HG03097 (cell line): ENCODE measurements around the gene C19orf12.

Source experiments
- ATAC-seq: cut with Tn5 transposase; IDR thresholded peaks from one replicate; pipeline ENCODE4 v1.9.1; 2021; ENCODE audit not compliant: unreplicated experiment, low FRiP score

Gene C19orf12

GRCh38 chr19:29714953-29715700 is at the start of gene C19orf12:
Gene C19orf12, minus strand, starts transcription at chr19:29715261. Its CDS starts 6,848 bp downstream, at chr19:29708413.
- ATAC-seq: peak; percentile 50

GRCh38 chr19:29764361-29764760 is 49.3 kb upstream of the C19orf12 start:
- no peak for ATAC-seq

- ATAC-seq: no peak
Measured at GRCh38 chr19:29763196-29763595, 48.1 kb upstream of the C19orf12 start.

- ATAC-seq: no peak
Measured at GRCh38 chr19:29761575-29762232, 46.6 kb upstream of the C19orf12 start.

GRCh38 chr19:29760752-29761502 is 45.9 kb upstream of the C19orf12 start:
- ATAC-seq: no peak

GRCh38 chr19:29759359-29759758 is 44.3 kb upstream of the C19orf12 start:
- no peak for ATAC-seq

GRCh38 chr19:29758863-29759262 is 43.8 kb upstream of the C19orf12 start:
- no peak for ATAC-seq

- no peak for ATAC-seq
Measured at GRCh38 chr19:29757551-29757950, 42.5 kb upstream of the C19orf12 start.

- no peak for ATAC-seq
Measured at GRCh38 chr19:29753934-29754305, 38.9 kb upstream of the C19orf12 start.

- no peak for ATAC-seq
Measured at GRCh38 chr19:29753190-29753933, 38.3 kb upstream of the C19orf12 start.

GRCh38 chr19:29752450-29753025 is 37.5 kb upstream of the C19orf12 start:
- no peak for ATAC-seq

- ATAC-seq: no peak
Measured at GRCh38 chr19:29751932-29752331, 36.9 kb upstream of the C19orf12 start.

GRCh38 chr19:29750001-29750400 is 34.9 kb upstream of the C19orf12 start:
- no peak for ATAC-seq

GRCh38 chr19:29748996-29749849 is 34.2 kb upstream of the C19orf12 start:
- ATAC-seq: no peak

GRCh38 chr19:29745253-29745652 is 30.2 kb upstream of the C19orf12 start:
- ATAC-seq: no peak

GRCh38 chr19:29743681-29744080 is 28.6 kb upstream of the C19orf12 start:
- no peak for ATAC-seq

- no peak for ATAC-seq
Measured at GRCh38 chr19:29741776-29742175, 26.7 kb upstream of the C19orf12 start.

- no peak for ATAC-seq
Measured at GRCh38 chr19:29741226-29741625, 26.2 kb upstream of the C19orf12 start.

GRCh38 chr19:29737461-29738000 is 22.5 kb upstream of the C19orf12 start:
- ATAC-seq: no peak
